Fibroblast of the aortic adventitia (primary cell): ENCODE data around the gene PHKA2. TPM values are rescaled to one million over a fixed set of nuclear protein-coding genes. Genes with fewer than 3 reads are reported as not detected.
"Not testable (repeated sequence)": the region's sequence is repeated elsewhere in the genome, so short reads cannot be mapped to it uniquely, and the experiment has no call there.

Experiments used
- DNase-seq: peaks from one replicate; pipeline ENCODE4 v3.0.0-alpha.2; 2010; ENCODE audit warnings: low read depth
- H3K4me3 ChIP-seq: 2 replicates; pipeline ENCODE4 v1.5.1; 2011; ENCODE audit warnings: low read depth, mild to moderate bottlenecking, control low read depth, low read length, moderate library complexity
- small RNA-seq: library from RNA; depleted of rRNA; stranded (forward); fragments of <200 nt; gene quantifications from one replicate; pipeline ENCODE3, GENCODE V24; 2012
- total RNA-seq: library from RNA; depleted of rRNA; stranded (reverse); fragments of >200 nt; gene quantifications from 2 replicates; pipeline ENCODE4 v1.2.3, GENCODE V29; 2012; ENCODE audit warnings: low replicate concordance
- TF ChIP-seq, protein P1 (sequence below): IDR thresholded peaks from 2 replicates; pipeline ENCODE4 v1.5.1; 2011; ENCODE audit warnings: mild to moderate bottlenecking, low read length, control low read depth, inconsistent platforms; ENCODE audit not compliant: insufficient read depth

PHKA2 gene
- total RNA-seq, 1 donor = 9.2 TPM

DNA sequence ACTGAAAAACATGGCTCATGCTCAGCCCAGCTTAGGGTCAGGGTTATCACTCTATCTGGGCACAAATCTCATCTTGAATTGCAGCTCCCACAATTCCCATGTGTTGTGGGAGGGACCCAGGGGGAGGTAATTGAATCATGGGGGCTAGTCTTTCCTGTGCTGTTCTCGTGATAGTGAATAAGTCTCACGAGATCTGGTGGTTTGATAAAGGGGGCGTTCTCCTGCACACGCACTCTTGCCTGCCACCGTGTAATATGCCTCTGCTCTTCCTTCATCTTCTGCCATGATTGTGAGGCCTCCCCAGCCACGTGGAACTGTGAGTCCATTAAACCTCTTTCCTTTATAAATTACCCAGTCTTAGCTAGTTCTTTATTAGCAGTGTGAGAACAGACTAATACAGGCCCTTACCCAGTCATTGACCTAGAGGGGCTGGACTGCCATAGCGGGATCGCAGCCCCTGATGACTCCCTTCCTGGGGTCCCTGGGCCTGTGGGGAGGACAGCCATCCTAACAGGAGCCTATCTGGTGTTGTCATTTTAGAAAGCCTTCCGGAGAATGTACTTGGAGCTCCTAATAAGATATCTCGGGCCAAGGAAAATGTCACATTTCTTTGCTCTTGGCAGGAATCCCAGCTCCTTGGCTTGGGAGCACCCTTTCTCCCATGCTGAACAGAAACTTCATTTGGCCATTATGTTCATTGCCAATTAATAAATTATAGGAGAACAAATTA is 112.6 kb downstream of the PHKA2 start:
- peak; percentile 43 for DNase-seq
- TF ChIP-seq, protein P1, sequence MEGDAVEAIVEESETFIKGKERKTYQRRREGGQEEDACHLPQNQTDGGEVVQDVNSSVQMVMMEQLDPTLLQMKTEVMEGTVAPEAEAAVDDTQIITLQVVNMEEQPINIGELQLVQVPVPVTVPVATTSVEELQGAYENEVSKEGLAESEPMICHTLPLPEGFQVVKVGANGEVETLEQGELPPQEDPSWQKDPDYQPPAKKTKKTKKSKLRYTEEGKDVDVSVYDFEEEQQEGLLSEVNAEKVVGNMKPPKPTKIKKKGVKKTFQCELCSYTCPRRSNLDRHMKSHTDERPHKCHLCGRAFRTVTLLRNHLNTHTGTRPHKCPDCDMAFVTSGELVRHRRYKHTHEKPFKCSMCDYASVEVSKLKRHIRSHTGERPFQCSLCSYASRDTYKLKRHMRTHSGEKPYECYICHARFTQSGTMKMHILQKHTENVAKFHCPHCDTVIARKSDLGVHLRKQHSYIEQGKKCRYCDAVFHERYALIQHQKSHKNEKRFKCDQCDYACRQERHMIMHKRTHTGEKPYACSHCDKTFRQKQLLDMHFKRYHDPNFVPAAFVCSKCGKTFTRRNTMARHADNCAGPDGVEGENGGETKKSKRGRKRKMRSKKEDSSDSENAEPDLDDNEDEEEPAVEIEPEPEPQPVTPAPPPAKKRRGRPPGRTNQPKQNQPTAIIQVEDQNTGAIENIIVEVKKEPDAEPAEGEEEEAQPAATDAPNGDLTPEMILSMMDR = no peak
- H3K4me3 ChIP-seq = no peak overlapping the region

DNA sequence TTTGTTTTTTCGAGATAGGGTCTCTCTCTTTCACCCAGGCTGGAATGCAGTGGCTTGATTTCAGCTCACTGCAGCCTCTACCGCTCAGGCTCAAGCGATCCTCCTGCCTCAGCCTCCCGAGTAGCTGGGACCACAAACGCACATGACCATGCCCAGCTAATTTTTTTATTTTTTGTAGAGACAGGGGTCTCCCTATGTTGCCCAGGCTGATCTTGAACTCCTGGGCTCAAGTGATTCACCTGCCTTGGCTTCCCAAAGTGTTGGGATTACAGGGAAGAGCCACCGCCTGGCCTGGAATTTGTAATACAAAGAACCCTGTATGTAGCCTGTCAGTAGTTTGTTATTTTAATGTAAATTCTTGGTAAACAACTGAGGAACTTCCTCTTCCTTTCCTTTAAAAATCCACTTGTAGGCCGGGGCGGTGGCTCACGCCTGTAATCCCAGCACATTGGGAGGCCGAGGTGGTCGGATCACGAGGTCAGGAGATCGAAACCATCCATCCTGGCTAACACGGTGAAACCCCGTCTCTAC is 119.5 kb downstream of the PHKA2 start:
- no peak for DNase-seq
- H3K4me3 ChIP-seq = no peak overlapping the region
- TF ChIP-seq, protein P1 = no peak

DNA sequence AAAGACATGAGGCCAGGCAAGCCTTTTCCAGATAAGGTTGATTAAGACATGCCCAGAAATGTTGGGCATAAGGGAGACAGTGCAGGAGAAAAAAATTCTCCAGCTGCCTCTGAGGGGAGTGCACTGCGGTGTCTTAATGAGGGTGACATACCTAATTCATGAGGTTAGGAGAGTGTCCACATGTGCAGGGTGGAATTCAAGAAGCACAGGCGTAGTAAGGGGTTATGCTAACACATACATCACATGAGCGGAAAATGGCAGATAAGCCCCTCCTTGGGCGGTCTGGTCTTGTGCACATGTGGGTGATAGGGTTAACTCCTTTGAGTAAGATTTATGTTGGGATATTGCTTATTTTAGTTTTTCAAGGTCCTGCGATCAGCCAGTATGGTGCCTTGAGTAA is 122.4 kb downstream of the PHKA2 start:
- H3K4me3 ChIP-seq = no peak overlapping the region
- TF ChIP-seq, protein P1 = no peak
- DNase-seq = no peak

DNA sequence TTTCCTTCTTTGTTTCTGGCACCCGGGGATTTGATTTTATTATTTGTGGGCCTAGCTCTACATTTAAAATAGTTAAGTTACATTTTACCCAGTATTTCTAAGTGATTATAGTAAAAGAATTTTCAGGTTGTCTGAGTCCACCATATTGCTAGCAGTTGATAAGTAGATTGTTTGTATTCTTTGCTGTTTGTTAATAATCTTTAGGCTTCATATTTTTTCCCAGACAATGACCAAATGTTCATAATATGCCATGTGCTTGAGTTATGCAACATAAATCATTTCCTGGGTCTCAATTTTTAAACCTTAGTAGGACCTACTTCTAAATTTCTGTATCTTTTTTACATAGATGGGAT is 127.3 kb downstream of the PHKA2 start:
- no peak for DNase-seq
- no peak overlapping the region for H3K4me3 ChIP-seq
- TF ChIP-seq, protein P1 = no peak

DNA sequence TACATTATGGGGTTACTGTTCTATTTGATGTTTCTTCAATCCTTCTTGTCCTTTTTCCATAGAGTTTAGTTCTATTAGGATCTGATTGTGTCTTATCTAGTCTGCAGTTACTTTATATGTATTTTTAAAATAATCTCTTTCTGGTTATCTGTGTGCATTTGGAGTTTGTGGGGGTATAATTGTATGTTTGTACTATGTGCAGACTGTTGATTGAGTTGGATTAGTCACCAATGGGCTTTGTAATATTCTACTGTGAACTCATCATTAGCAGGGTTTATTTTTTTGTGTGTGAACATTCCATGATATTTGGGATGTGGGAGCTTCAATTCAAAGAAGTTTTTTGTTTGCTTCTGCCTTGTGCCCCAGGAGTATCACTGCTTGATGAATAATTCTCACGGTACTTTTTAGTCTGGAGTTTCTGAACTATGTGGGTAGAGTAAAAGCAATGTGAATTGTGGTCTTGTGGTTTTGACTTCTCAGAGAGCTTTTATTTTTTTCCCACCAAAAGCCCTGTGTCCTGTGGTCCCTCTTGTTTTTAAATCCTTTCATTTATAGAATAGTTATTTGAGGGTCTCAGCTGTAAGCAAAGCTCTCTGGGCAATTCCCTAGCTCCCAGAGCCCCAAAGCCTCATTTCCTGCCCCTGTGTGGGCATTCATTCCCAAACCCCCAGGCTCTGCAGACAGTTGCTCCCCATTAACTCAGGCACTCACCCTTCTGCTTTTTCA is 127.8 kb downstream of the PHKA2 start:
- H3K4me3 ChIP-seq = no peak overlapping the region
- no peak for DNase-seq
- TF ChIP-seq, protein P1 = no peak

DNA sequence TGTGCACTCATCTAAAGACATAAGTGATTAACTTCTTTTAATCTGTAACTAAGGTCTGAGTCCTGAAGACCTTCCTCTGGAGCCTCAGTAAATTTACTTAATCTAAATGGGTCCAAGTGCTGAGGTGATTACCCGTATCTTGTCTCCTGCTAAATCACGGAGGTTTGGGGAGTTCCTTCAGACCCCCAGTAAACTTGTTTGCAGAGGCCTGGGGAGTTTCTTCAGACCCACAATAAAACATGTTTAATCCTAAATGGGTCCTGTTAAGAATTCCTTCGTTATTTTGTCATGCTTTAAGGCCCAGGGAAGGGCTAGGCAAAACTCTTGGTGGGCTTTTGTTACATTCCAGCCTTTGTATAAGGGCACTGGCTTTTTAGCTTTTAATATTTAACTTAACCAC is 136.0 kb downstream of the PHKA2 start:
- not testable (repeated sequence) for DNase-seq, H3K4me3 ChIP-seq

Small RNA genes within 50 kb of the gene (small RNA-seq; reads per million reads assigned to genes)
- gene RN7SL48P = not detected

Other genes with a start within 250 kb of the PHKA2 start
- gene ADGRG2, start 138.4 kb upstream of the PHKA2 start, total RNA-seq = 0.18 and 0.25 TPM in 2 replicates